Measurements from ENCODE around the gene SLC52A3. TPM values are rescaled to one million over a fixed set of nuclear protein-coding genes. Genes with fewer than 3 reads are reported as not detected.

SLC52A3 gene
- total and polyA plus RNA-seq, 9 of the 15 experiments (the other 6 are each of a cell fraction or from before 2014, with no cell fraction given) = 0.06 to 0.60 (median 0.11) TPM

DNA sequence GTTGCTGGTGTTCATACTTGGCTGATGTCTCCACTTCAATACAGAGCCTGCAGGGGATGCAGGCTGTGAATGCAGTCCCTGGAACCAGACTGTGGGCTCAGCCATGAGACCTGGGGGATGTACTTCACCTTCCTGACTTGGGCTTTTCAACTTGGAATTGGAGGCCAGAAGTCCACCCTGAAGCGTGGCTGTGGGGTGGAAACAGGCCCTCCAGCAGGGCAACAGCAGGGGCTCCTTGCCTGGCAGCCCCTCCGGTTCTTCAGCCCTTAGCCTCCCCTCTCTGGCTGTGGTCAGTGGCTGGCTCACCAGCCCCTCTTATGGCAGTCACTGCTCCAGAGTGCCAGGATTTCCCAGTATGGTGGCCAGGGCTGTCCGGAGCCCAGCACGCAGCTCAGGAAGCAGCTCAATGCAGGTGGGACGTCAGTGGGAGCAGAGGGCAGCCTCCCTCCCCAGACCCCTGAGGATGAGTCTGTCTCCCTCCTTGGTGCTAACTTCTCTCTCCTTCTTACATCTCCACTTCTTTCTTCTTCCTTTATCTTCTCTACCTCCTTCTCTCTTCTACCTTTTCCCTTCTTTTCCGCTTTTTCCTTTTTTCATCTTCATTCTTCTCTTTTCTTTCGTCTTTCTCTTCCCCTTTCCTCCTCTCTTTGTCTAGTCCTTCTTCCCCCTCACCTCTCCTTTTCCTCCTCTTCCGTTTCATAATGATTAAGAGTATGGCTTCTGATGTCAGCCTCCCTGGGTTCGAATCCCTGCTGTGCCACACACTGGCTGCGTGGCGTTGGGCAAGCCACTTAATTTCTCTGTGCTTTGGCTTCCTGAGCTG lies 45.3 kb downstream of the SLC52A3 start:
- Histone ChIP-seq H4K20me1 (replicated peaks; ENCODE audit: control insufficient read depth, insufficient read depth, low read length) (no peaks in the 10 kb centered on the region), H2AFZ (ENCODE audit: low read depth, low read length) (no peak overlapping the region), H3K27ac (ENCODE audit: extremely low read depth, low read depth, low read length) (no peak overlapping the region), H3K4me1 (replicated peaks in 1 of 2; ENCODE audit: control insufficient read depth in 2 of 2, insufficient read depth in 2 of 2, low read length in 2 of 2) (peaks cover 0 to 10% of the 10 kb centered on the region in 2 experiments; a peak in 3 of 5 replicates), H3K79me2 (ENCODE audit: control insufficient read depth, insufficient read depth, low read length) (no peaks in the 10 kb centered on the region), H3K9me3 (replicated peaks; ENCODE audit: control insufficient read depth, insufficient read depth, low read depth, low read length) (no peaks in the 10 kb centered on the region), H3K4me2 (ENCODE audit: insufficient read depth, low read length) (no peak overlapping the region), H3K4me3 (no peak overlapping the region), H3K9ac (ENCODE audit: insufficient read depth in 1 of 2, low read depth in 2 of 2, low read length in 2 of 2) (no peak overlapping the region), H3K36me3 (ENCODE audit: control insufficient read depth, insufficient read depth, low read length) (no peaks in the 10 kb centered on the region), H3K9me1 (ENCODE audit: control insufficient read depth, insufficient read depth, low read length) (no peaks in the 10 kb centered on the region), H3K27me3 (ENCODE audit: control insufficient read depth in 2 of 2, insufficient read depth in 2 of 2, low read length in 2 of 2) (no peaks in the 10 kb centered on the region)
- 49% methylated on average over 9 of the region's 11 CpGs for WGBS (ENCODE audit: insufficient coverage, low coverage, missing lambda C conversion rate)
- CTCF ChIA-PET (ENCODE audit: low intra/inter-chr PET ratio) = no interaction called here
- BruUV-seq (replicated peaks) = no TSS peak
- POLR2A ChIA-PET = interaction anchor here (0.9 kb wide), 1 partner anchor 181 kb away, joined by 4 read pairs; no protein-coding TSS in a partner anchor
- no peak for FAIRE-seq
- intact Hi-C loops (cut with micrococcal nuclease) (no loop called here), in situ Hi-C loops (cut with MboI) (no loop called here)
- no peak for DNase-seq (ENCODE audit: extremely low read depth in 1 of 4, low spot score in 3 of 4)
- TF ChIP-seq BRD4 (IDR thresholded peaks at IDR 0.05) (no peak), ZNF408 (CRISPR knock-in tag; IDR thresholded peaks at IDR 0.05; ENCODE audit: low read depth) (no peak), ZNF445 (CRISPR knock-in tag; IDR thresholded peaks at IDR 0.05; ENCODE audit: low read depth) (no peak), NELFE (IDR thresholded peaks at IDR 0.05; ENCODE audit: insufficient read depth, insufficient read length) (no peak), STAG1 (CRISPR knock-in tag; IDR thresholded peaks at IDR 0.05; ENCODE audit: borderline replicate concordance) (no peak), CTBP1 (IDR thresholded peaks at IDR 0.05; ENCODE audit: borderline replicate concordance) (no peak)
- ATAC-seq = no peak

All from K562 (cell line).